GM12873 (cell line): ENCODE results near the gene PDK4.

Experiments
- CTCF ChIP-seq: IDR thresholded peaks from 2 replicates; pipeline ENCODE4 v1.5.1; 2012; ENCODE audit warnings: low read depth, mild to moderate bottlenecking, moderate library complexity, low read length, control low read depth; ENCODE audit not compliant: insufficient read depth; ENCODE audit errors: missing control alignments

Gene PDK4

GRCh38 chr7:95560674-95561073 is 35.6 kb downstream of the PDK4 start:
- TF ChIP-seq CTCF = no peak

- TF ChIP-seq CTCF = no peak
These were observed 37.5 kb downstream of the PDK4 start for GRCh38 chr7:95558864-95559263.

- no peak for TF ChIP-seq CTCF
These were observed 39.5 kb downstream of the PDK4 start for GRCh38 chr7:95556777-95557176.

GRCh38 chr7:95553939-95554338 is 42.4 kb downstream of the PDK4 start:
- TF ChIP-seq CTCF = no peak

- no peak for TF ChIP-seq CTCF
These were observed 45.8 kb downstream of the PDK4 start for GRCh38 chr7:95550546-95550945.

- TF ChIP-seq CTCF = no peak
These were observed 46.3 kb downstream of the PDK4 start for GRCh38 chr7:95549818-95550529.

GRCh38 chr7:95547361-95548348 is 48.7 kb downstream of the PDK4 start:
- no peak for TF ChIP-seq CTCF
